Heart right ventricle (tissue), 16 donors: ENCODE measurements around the gene TSHB. TPM values are rescaled to one million over a fixed set of nuclear protein-coding genes. Genes with fewer than 3 reads are reported as not detected.
"Not testable (repeated sequence)": the region's sequence is repeated elsewhere in the genome, so short reads cannot be mapped to it uniquely, and the experiment has no call there.

Experiments
- ATAC-seq, 8 donors: fragments of 200-7000 bp; cut with Tn5 transposase; one replicate each; pipeline ENCODE4 v1.9.1; 2020; ENCODE audit warnings: mild to moderate bottlenecking in 8 of 8, moderate library complexity in 8 of 8, moderate number of reproducible peaks in 1 of 8
- DNase-seq, 2 donors: peaks; one replicate each; pipeline ENCODE4 v3.0.0-alpha.2; 2020
- H3K27ac ChIP-seq, 10 donors: fragments of 200-600 bp; sonication (generic) in 2 of 10; one replicate each; pipeline versions ENCODE4 v1.5.0 to v1.8.0; 2020 to 2022; ENCODE audit warnings: mild to moderate bottlenecking in 3 of 10
- H3K27me3 ChIP-seq, 7 donors: fragments of 200-600 bp; one replicate each; pipeline ENCODE4 v1.8.0; 2021 to 2022; ENCODE audit warnings: mild to moderate bottlenecking in 2 of 7
- H3K36me3 ChIP-seq, 9 donors: fragments of 200-600 bp; sonication (generic) in 1 of 9; one replicate each; pipeline versions ENCODE4 v1.5.0 to v1.8.0; 2020 to 2022; ENCODE audit warnings: mild to moderate bottlenecking in 2 of 9
- H3K4me1 ChIP-seq, 9 donors: fragments of 200-600 bp; sonication (generic) in 1 of 9; one replicate each; pipeline versions ENCODE4 v1.5.0 to v1.8.0; 2020 to 2022; ENCODE audit warnings: mild to moderate bottlenecking in 4 of 9
- H3K4me3 ChIP-seq, 10 donors: fragments of 200-600 bp; sonication (generic) in 2 of 10; one replicate each; pipeline versions ENCODE4 v1.5.0 to v1.8.0; 2020 to 2022; ENCODE audit warnings: mild to moderate bottlenecking in 7 of 10, moderate library complexity in 2 of 10
- H3K9me3 ChIP-seq, 11 donors: fragments of 200-600 bp in 10 of 11; sonication (generic) in 2 of 11; one replicate each; pipeline versions ENCODE4 v1.5.0 to v1.8.0; 2013 to 2022; ENCODE audit warnings: mild to moderate bottlenecking in 2 of 11, control low read depth in 1 of 11, moderate library complexity in 1 of 11
- WGBS, 2 donors: extraction: QIAGEN DNeasy Blood & Tissue Kit; methylation state at CpG; one replicate each; pipeline ENCODE4 v1.1.7; 2013; ENCODE audit warnings: inconsistent platforms in 1 of 2; 5-methylcytosine and 5-hydroxymethylcytosine counted together
- intact Hi-C, 10 donors: fragments of 100-400 bp; cut with DNase I; formaldehyde crosslinking; loops; one replicate each; pipeline versions ENCODE4 v1.11.1 to v1.14.2; 2022
- polyA plus RNA-seq, 2 donors: library from polyadenylated mRNA; stranded (reverse); fragments of 200-250 nt; gene quantifications; one replicate each; pipeline ENCODE4 v1.2.3, GENCODE V29; 2013
- total RNA-seq, 10 donors: library from RNA; stranded (reverse); fragmentation: NEBNext Ultra II Directional in 3 of 10; extraction: Animal tissue kit (Norgen Biotek cat#: 25700) in 3 of 10; gene quantifications; one replicate each; pipeline versions ENCODE4 v1.2.1 to v1.2.4, GENCODE V29; 2021 to 2023
- TF ChIP-seq, protein P1 (sequence below), 9 donors: fragments of 200-600 bp; sonication (generic) in 2 of 9; IDR thresholded peaks; one replicate each; pipeline versions ENCODE4 v1.5.0 to v1.8.0; 2021 to 2022; ENCODE audit warnings: antibody characterized with exemption in 9 of 9, mild to moderate bottlenecking in 5 of 9, moderate library complexity in 1 of 9
- donor health status: Arrhythmogenic right ventricular cardiomyopathy.
- donor health status: ischemic (EF 13 %, LVEDD 7.1; RV severe dilation, severe dysfunction).
- donor health status: healthy with polysubstance abuse.
- donor health status: DM: no; HTN: yes; CAD: no.
- donor health status: DM: no; HTN: no; CAD: no.
- donor health status: ischemic (EF 25% LVEDD 6.9; RV normal size, moderate dysfunction).
- donor health status: ischemic (EF 25% LVEDD 5.7; RV mildly dilated, moderate dysfunction).
- donor health status: healthy.
- donor health status: DM: yes; HTN: yes; CAD: no.
- donor health status: Ischemic cardiomyopathy.
- donor health status: ischemic (EF 35%, LVEDD 5.7; RV mildly dilated, moderate dysfunction).
- donor health status: nonischemic (EF 11% LVEDD 7.7; RV severe dilation, severe dysfunction).
- donor health status: DM: yes; HTN: yes; CAD: no.
- donor health status: PGD.
- donor health status: ischemic (EF 29% LVEDD 5.4; RV normal size, mild dysfunction).
- donor health status: nonischemic (EF 23%, LVEDD 6.1; RV moderate dilation, normal function).

Gene TSHB
- total and polyA plus RNA-seq, 12 donors, result not detected

DNA sequence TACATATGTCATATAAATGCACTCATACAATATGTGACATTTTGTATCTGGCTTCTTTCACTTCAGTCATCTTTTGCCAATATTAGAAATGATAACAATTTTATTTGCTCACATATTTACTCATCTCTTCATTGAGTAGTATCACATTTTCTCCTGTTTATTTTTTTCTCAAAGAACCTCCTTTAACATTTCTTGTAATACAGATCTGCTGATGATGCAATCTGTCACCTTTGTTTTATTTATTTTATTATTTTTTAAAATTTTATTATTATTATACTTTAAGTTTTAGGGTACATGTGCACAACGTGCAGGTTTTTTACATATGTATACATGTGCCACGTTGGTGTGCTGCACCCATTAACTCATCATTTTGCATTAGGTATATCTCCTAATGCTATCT lies 15.8 kb upstream of the TSHB start:
- Histone ChIP-seq H3K9me3 (no peaks in the 10 kb centered on the region), H3K36me3 (no peaks in the 10 kb centered on the region), H3K4me3 (no peak overlapping the region), H3K27me3 (no peaks in the 10 kb centered on the region), H3K27ac (no peak overlapping the region), H3K4me1 (no peaks in the 10 kb centered on the region)
- TF ChIP-seq, protein P1, sequence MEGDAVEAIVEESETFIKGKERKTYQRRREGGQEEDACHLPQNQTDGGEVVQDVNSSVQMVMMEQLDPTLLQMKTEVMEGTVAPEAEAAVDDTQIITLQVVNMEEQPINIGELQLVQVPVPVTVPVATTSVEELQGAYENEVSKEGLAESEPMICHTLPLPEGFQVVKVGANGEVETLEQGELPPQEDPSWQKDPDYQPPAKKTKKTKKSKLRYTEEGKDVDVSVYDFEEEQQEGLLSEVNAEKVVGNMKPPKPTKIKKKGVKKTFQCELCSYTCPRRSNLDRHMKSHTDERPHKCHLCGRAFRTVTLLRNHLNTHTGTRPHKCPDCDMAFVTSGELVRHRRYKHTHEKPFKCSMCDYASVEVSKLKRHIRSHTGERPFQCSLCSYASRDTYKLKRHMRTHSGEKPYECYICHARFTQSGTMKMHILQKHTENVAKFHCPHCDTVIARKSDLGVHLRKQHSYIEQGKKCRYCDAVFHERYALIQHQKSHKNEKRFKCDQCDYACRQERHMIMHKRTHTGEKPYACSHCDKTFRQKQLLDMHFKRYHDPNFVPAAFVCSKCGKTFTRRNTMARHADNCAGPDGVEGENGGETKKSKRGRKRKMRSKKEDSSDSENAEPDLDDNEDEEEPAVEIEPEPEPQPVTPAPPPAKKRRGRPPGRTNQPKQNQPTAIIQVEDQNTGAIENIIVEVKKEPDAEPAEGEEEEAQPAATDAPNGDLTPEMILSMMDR (IDR thresholded peaks at IDR 0.05), result no peak
- ATAC-seq, result no peak
- 78 to 93% methylated on average over 2 of the region's 2 CpGs for WGBS, 2 donors
- no peak for DNase-seq
- intact Hi-C loops, result no loop called here

DNA sequence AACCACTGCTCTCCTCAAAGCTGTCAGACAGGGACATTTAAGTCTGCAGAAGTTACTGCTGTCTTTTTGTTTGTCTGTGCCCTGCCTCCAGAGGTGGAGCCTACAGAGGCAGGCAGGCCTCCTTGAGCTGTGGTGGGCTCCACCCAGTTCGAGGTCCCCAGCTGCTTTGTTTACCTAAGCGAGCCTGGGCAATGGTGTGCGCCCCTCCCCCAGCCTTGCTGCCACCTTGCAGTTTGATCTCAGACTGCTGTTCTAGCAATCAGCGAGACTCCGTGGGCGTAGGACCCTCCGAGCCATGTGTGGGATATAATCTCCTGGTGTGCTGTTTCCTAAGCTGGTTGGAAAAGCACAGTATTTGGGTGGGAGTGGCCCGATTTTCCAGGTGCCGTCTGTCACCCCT lies 10.1 kb upstream of the TSHB start:
- H3K27ac ChIP-seq, H3K27me3 ChIP-seq, DNase-seq, H3K36me3 ChIP-seq, ATAC-seq, H3K9me3 ChIP-seq, H3K4me1 ChIP-seq, H3K4me3 ChIP-seq, intact Hi-C loops: not testable (repeated sequence)
- 87 to 89% methylated on average over 9 of the region's 9 CpGs for WGBS, 2 donors

DNA sequence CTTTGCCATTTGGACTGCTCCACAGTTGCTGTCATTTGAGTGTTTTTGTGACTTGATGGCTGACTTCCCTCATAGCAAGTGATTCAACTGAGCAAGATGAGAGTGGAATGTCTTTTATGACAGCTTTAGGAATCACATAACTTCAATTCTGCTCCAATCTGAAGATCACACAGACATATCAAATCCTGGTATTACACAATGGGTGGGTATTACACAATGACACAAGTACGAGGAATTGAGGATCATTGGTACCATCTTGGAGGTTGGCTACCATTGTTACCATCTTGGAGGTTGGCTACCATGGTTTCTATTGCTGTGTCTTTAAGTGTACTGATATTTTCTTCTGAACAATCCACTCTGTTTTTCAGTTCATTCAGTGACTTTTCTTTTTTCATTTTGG lies 8.5 kb upstream of the TSHB start:
- no peak for ATAC-seq
- peaks cover 0 to 6% (median 0%) of the 10 kb centered on the region in 7 donors for H3K27me3 ChIP-seq
- H3K4me1 ChIP-seq, result no peaks in the 10 kb centered on the region
- no peak overlapping the region for H3K4me3 ChIP-seq
- WGBS, 2 donors, result 54 to 69% methylated on average over 1 of the region's 1 CpG
- intact Hi-C loops, result no loop called here
- H3K27ac ChIP-seq, result no peak overlapping the region
- TF ChIP-seq, protein P1 (IDR thresholded peaks at IDR 0.05), result no peak
- DNase-seq, result no peak
- H3K36me3 ChIP-seq, result no peaks in the 10 kb centered on the region
- H3K9me3 ChIP-seq, result no peaks in the 10 kb centered on the region

DNA sequence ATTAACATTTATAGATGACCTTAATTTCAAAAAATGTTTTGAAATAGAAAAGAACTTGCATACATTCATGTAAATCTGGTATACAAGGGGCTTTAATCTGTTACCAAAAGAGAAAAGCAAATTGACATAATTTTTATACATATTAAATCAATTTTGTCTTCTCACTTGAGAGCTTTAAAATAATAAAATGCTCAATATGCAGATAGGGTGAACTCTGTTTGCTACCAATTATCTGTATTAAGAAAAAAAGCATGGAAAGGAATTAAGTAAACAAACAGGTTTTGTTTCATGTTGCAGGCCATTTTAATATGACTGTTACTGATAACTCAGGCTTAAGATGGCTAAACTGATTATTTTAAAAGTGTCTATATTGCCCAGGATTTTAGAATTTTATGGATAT lies 6.0 kb upstream of the TSHB start:
- no peak overlapping the region for H3K27ac ChIP-seq
- H3K4me3 ChIP-seq, result no peak overlapping the region
- intact Hi-C loops, result no loop called here
- no peaks in the 10 kb centered on the region for H3K4me1 ChIP-seq
- no peaks in the 10 kb centered on the region for H3K9me3 ChIP-seq
- DNase-seq (no peak), ATAC-seq (no peak)
- TF ChIP-seq, protein P1 (IDR thresholded peaks at IDR 0.05), result no peak
- peaks cover 0 to 6% (median 0%) of the 10 kb centered on the region in 7 donors for H3K27me3 ChIP-seq
- H3K36me3 ChIP-seq, result no peaks in the 10 kb centered on the region

DNA sequence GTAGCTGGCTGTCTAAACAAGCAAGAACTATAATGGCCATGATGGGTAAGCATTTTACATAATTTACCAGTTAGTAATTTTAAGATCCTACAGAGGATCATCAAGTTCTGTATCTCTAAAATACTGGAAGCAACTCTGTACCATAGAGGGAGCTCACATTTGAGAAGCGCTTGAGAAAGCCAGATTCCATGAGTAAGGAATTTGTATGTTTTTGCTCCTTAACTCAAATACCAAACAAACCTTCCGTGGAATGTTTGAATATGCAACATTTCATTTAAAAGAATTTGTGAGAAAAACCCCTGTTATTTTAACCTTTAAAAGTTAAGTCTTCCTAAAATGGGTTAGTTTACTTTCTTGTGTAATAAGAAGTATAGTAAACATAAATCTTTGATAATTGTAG lies 2.0 kb downstream of the TSHB start:
- DNase-seq (no peak), ATAC-seq (no peak)
- 64 to 82% methylated on average over 2 of the region's 2 CpGs for WGBS, 2 donors
- H3K4me1 ChIP-seq, result no peaks in the 10 kb centered on the region
- H3K9me3 ChIP-seq, result no peaks in the 10 kb centered on the region
- H3K4me3 ChIP-seq, result no peak overlapping the region
- no peaks in the 10 kb centered on the region for H3K27me3 ChIP-seq
- no peaks in the 10 kb centered on the region for H3K36me3 ChIP-seq
- TF ChIP-seq, protein P1 (IDR thresholded peaks at IDR 0.05), result no peak
- intact Hi-C loops, result no loop called here
- no peak overlapping the region for H3K27ac ChIP-seq
